Caco-2 (cell line): ENCODE results near the gene PDK4. TPM values are rescaled to one million over a fixed set of nuclear protein-coding genes. Genes with fewer than 3 reads are reported as not detected.

Experiments
- BruUV-seq: library from RNA; stranded (reverse); fragments of 400-500 nt; replicated peaks from 2 replicates; lab custom pipeline; 2021; lab: Mats Ljungman, UMichigan
- CTCF ChIA-PET: fragments of 300-600 bp; sonication (Branson Sonifier 250); formaldehyde crosslinking; loops from one replicate; lab custom pipeline; 2022; ENCODE audit warnings: antibody characterized with exemption; lab: Charles Lee
- POLR2A ChIA-PET: fragments of 300-600 bp; sonication (Branson Sonifier 250); formaldehyde crosslinking; loops from one replicate; lab custom pipeline; 2022; ENCODE audit warnings: antibody characterized with exemption; lab: Charles Lee
- DNase-seq, 2 experiments: peaks; one replicate each; pipeline versions ENCODE4 v3.0.0 to v3.0.0-alpha.2; 2020 to 2022
- H3K27me3 ChIP-seq: replicated peaks from 2 replicates; pipeline ENCODE4 v1.6.0; 2011; ENCODE audit warnings: low read length; ENCODE audit not compliant: control insufficient read depth, insufficient read depth
- H3K36me3 ChIP-seq: 2 replicates; pipeline ENCODE4 v1.5.1; 2011; ENCODE audit warnings: low read length; ENCODE audit not compliant: control insufficient read depth, insufficient read depth
- H3K4me1 ChIP-seq: fragments of 250-450 bp; sonication (Bioruptor Pico); 2 replicates; pipeline ENCODE4 v1.5.1; 2020; ENCODE audit warnings: mild to moderate bottlenecking
- H3K4me3 ChIP-seq: 2 replicates; pipeline ENCODE4 v1.5.1; 2011; ENCODE audit warnings: low read depth, mild to moderate bottlenecking, control low read depth, low read length
- H3K9me3 ChIP-seq: fragments of 250-450 bp; sonication (Bioruptor Pico); 2 replicates; pipeline ENCODE4 v1.5.1; 2020; ENCODE audit warnings: mild to moderate bottlenecking, moderate library complexity
- H3K27ac Mint-ChIP-seq: one replicate; pipeline ENCODE4 v1.8.0; 2022; ENCODE audit warnings: mixed read lengths; ENCODE audit not compliant: unreplicated experiment
- H3K27me3 Mint-ChIP-seq: one replicate; pipeline ENCODE4 v1.8.0; 2022; ENCODE audit warnings: mixed read lengths; ENCODE audit not compliant: insufficient read depth, unreplicated experiment
- H3K36me3 Mint-ChIP-seq: one replicate; pipeline ENCODE4 v1.8.0; 2022; ENCODE audit warnings: mild to moderate bottlenecking, mixed read lengths; ENCODE audit not compliant: insufficient read depth, unreplicated experiment
- H3K4me1 Mint-ChIP-seq: one replicate; pipeline ENCODE4 v1.8.0; 2022; ENCODE audit warnings: low read depth, mixed read lengths; ENCODE audit not compliant: unreplicated experiment
- H3K4me3 Mint-ChIP-seq: one replicate; pipeline ENCODE4 v1.8.0; 2022; ENCODE audit warnings: mild to moderate bottlenecking, moderate library complexity, mixed read lengths; ENCODE audit not compliant: unreplicated experiment
- H3K9me3 Mint-ChIP-seq: one replicate; pipeline ENCODE4 v1.8.0; 2022; ENCODE audit warnings: mixed read lengths; ENCODE audit not compliant: unreplicated experiment
- CTCF ChIP-seq, 2 experiments: fragments of 200-600 bp in 1 of 2; IDR thresholded peaks; 1 replicate in 1 of 2; 2 replicates in 1 of 2; pipeline versions ENCODE4 v1.5.1 to v1.8.0; 2011 to 2022; ENCODE audit warnings: antibody characterized with exemption in 1 of 2, control low read depth in 1 of 2, inconsistent platforms in 1 of 2, low read depth in 1 of 2, low read length in 1 of 2, mild to moderate bottlenecking in 1 of 2, moderate library complexity in 1 of 2; ENCODE audit not compliant: insufficient read depth in 1 of 2, severe bottlenecking in 1 of 2, unreplicated experiment in 1 of 2
- intact Hi-C: fragments of 100-400 bp; cut with micrococcal nuclease; formaldehyde crosslinking; loops from one replicate; pipeline ENCODE4 v1.10.0; 2022; ENCODE audit not compliant: unreplicated experiment
- total RNA-seq: library from RNA; stranded (reverse); gene quantifications from 2 replicates; pipeline ENCODE4 v1.2.3, GENCODE V29; 2022

PDK4 gene
- total RNA-seq, 1 experiment from 2014 or later = 0.20 TPM

- Histone ChIP-seq H3K4me1 (no peaks in the 10 kb centered on the region), H3K9me3 (no peaks in the 10 kb centered on the region), H3K36me3 (no peaks in the 10 kb centered on the region), H3K27me3 (no peaks in the 10 kb centered on the region), H3K4me3 (no peak overlapping the region)
- Mint-ChIP-seq H3K9me3 (no peaks in the 10 kb centered on the region), H3K4me1 (no peaks in the 10 kb centered on the region), H3K4me3 (no peak overlapping the region), H3K27ac (no peak overlapping the region), H3K27me3 (peaks cover 5% of the 10 kb centered on the region), H3K36me3 (no peaks in the 10 kb centered on the region)
- TF ChIP-seq CTCF (IDR thresholded peaks at IDR 0.05; ENCODE audit: insufficient read depth in 1 of 2, low read depth in 1 of 2, low read length in 1 of 2, severe bottlenecking in 1 of 2, unreplicated experiment in 1 of 2) = no peak
- DNase-seq = no peak
- no TSS peak for BruUV-seq
- ChIA-PET POLR2A (no interaction called here), CTCF (no interaction called here)
- intact Hi-C loops = no loop called here
Observed at GRCh38 chr7:95628831-95629439, 32.6 kb upstream of the PDK4 start.

GRCh38 chr7:95623788-95624187, 27.5 kb upstream of the PDK4 start:
- Mint-ChIP-seq H3K4me1 (no peaks in the 10 kb centered on the region), H3K4me3 (no peak overlapping the region), H3K27me3 (peaks cover 10% of the 10 kb centered on the region), H3K27ac (no peak overlapping the region), H3K9me3 (no peaks in the 10 kb centered on the region), H3K36me3 (no peaks in the 10 kb centered on the region)
- no peak for TF ChIP-seq CTCF (IDR thresholded peaks at IDR 0.05; ENCODE audit: insufficient read depth in 1 of 2, low read depth in 1 of 2, low read length in 1 of 2, severe bottlenecking in 1 of 2, unreplicated experiment in 1 of 2)
- POLR2A ChIA-PET = no interaction called here
- Histone ChIP-seq H3K4me1 (no peaks in the 10 kb centered on the region), H3K36me3 (no peaks in the 10 kb centered on the region), H3K9me3 (no peaks in the 10 kb centered on the region), H3K27me3 (no peaks in the 10 kb centered on the region), H3K4me3 (no peak overlapping the region)
- CTCF ChIA-PET = no interaction called here
- intact Hi-C loops = no loop called here
- no peak for DNase-seq
- BruUV-seq = no TSS peak

GRCh38 chr7:95622859-95623258, 26.5 kb upstream of the PDK4 start:
- POLR2A ChIA-PET = no interaction called here
- BruUV-seq = no TSS peak
- CTCF ChIA-PET = no interaction called here
- Mint-ChIP-seq H3K9me3 (no peaks in the 10 kb centered on the region), H3K27ac (no peak overlapping the region), H3K36me3 (no peaks in the 10 kb centered on the region), H3K27me3 (peaks cover 10% of the 10 kb centered on the region), H3K4me3 (no peak overlapping the region), H3K4me1 (no peaks in the 10 kb centered on the region)
- no peak for DNase-seq
- no peak overlapping the region for H3K4me3 ChIP-seq
- no peak for TF ChIP-seq CTCF (IDR thresholded peaks at IDR 0.05; ENCODE audit: insufficient read depth in 1 of 2, low read depth in 1 of 2, low read length in 1 of 2, severe bottlenecking in 1 of 2, unreplicated experiment in 1 of 2)
- intact Hi-C loops = no loop called here
- no peaks in the 10 kb centered on the region for H3K27me3 ChIP-seq
- H3K9me3 ChIP-seq = no peaks in the 10 kb centered on the region
- no peaks in the 10 kb centered on the region for H3K4me1 ChIP-seq
- H3K36me3 ChIP-seq = no peaks in the 10 kb centered on the region
